ENCODE measurements around the gene PCDHGA8.
"Not testable (repeated sequence)": the region's sequence is repeated elsewhere in the genome, so short reads cannot be mapped to it uniquely, and the experiment has no call there.

GRCh38 chr5:141432308-141432707 lies 39.9 kb downstream of the PCDHGA8 start:
- not testable (repeated sequence) for TF ChIP-seq CTCF (IDR thresholded peaks at IDR 0.05; ENCODE audit: insufficient read depth, low read length, poor library complexity, severe bottlenecking); EZH2phosphoT487 (conservative IDR thresholded peaks at IDR 0.05; ENCODE audit: low read length)
